SK-N-SH (cell line): ENCODE measurements around the gene SCTR. TPM values are rescaled to one million over a fixed set of nuclear protein-coding genes. Genes with fewer than 3 reads are reported as not detected.

ENCODE experiments used
- CTCF ChIA-PET: fragments of 300-600, 350-600 bp; formaldehyde crosslinking; extraction: SDS; loops from one replicate; lab custom pipeline; 2021; lab: Yijun Ruan, JAX
- POLR2A ChIA-PET: fragments of 350-600 bp; sonication (Branson Sonifier 250); formaldehyde crosslinking; extraction: SDS; loops from one replicate; lab custom pipeline; 2020; ENCODE audit warnings: antibody characterized with exemption, inconsistent platforms; lab: Yijun Ruan, JAX
- DNase-seq: peaks from one replicate; pipeline ENCODE4 v3.0.0; 2012
- H2AFZ ChIP-seq: fragments of 200-600 bp; sonication (generic); 2 replicates; pipeline ENCODE4 v1.8.1; 2016; ENCODE audit warnings: antibody characterized with exemption, mild to moderate bottlenecking, low read depth
- H3F3A ChIP-seq: fragments of 200-600 bp; sonication (generic); replicated peaks from 2 replicates; pipeline ENCODE3; 2016; ENCODE audit warnings: antibody characterized with exemption, mild to moderate bottlenecking; ENCODE audit not compliant: insufficient read depth
- H3K27ac ChIP-seq, 2 experiments: fragments of 200-500 bp in 1 of 2; fragments of 200-600 bp in 1 of 2; sonication (Bioruptor generic) in 1 of 2; sonication (generic), shearing (Covaris generic) in 1 of 2; 2 replicates each; pipeline versions ENCODE4 v1.5.1 to v1.6.1; 2014 to 2016; ENCODE audit warnings: low read depth in 2 of 2, inconsistent platforms in 1 of 2, low read length in 1 of 2, mild to moderate bottlenecking in 1 of 2, mixed read lengths in 1 of 2
- H3K27me3 ChIP-seq: fragments of 200-600 bp; sonication (generic), shearing (Covaris generic); 2 replicates; pipeline ENCODE4 v1.6.1; 2016; ENCODE audit warnings: mixed run types; ENCODE audit not compliant: insufficient read depth
- H3K36me3 ChIP-seq, 2 experiments: fragments of 200-500 bp in 1 of 2; fragments of 200-600 bp in 1 of 2; sonication (Bioruptor generic) in 1 of 2; sonication (generic) in 1 of 2; replicated peaks in 1 of 2; 2 replicates each; pipeline versions ENCODE3 to v1.5.1; 2014 to 2016; ENCODE audit warnings: low read length in 1 of 2, mild to moderate bottlenecking in 1 of 2; ENCODE audit not compliant: insufficient read depth in 2 of 2, control insufficient read depth in 1 of 2
- H3K4me1 ChIP-seq, 2 experiments: fragments of 200-500 bp in 1 of 2; fragments of 200-600 bp in 1 of 2; sonication (Bioruptor generic) in 1 of 2; sonication (generic), shearing (Covaris generic) in 1 of 2; 2 replicates each; pipeline versions ENCODE4 v1.5.1 to v1.6.1; 2014 to 2016; ENCODE audit warnings: low read depth in 1 of 2, low read length in 1 of 2, mixed run types in 1 of 2; ENCODE audit not compliant: insufficient read depth in 2 of 2, control insufficient read depth in 1 of 2
- H3K4me2 ChIP-seq: fragments of 200-600 bp; sonication (generic), shearing (Covaris generic); 2 replicates; pipeline ENCODE4 v1.6.1; 2017; ENCODE audit warnings: mixed run types
- H3K4me3 ChIP-seq, 2 experiments: fragments of 200-500 bp in 1 of 2; fragments of 200-600 bp in 1 of 2; sonication (Bioruptor generic) in 1 of 2; sonication (generic), shearing (Covaris generic) in 1 of 2; 2 replicates each; pipeline versions ENCODE4 v1.5.1 to v1.8.1; 2014 to 2016; ENCODE audit warnings: low read depth in 2 of 2, inconsistent platforms in 1 of 2, low read length in 1 of 2, mild to moderate bottlenecking in 1 of 2, mixed read lengths in 1 of 2, moderate library complexity in 1 of 2
- H3K79me2 ChIP-seq: fragments of 200-600 bp; sonication (generic); 2 replicates; pipeline ENCODE4 v1.8.1; 2017; ENCODE audit warnings: mild to moderate bottlenecking; ENCODE audit not compliant: insufficient read depth
- H3K9ac ChIP-seq: fragments of 200-600 bp; sonication (generic); 2 replicates; pipeline ENCODE4 v1.6.1; 2017; ENCODE audit warnings: mixed run types
- H3K9me2 ChIP-seq: fragments of 200-600 bp; sonication (generic); 2 replicates; pipeline ENCODE4 v1.6.1; 2017; ENCODE audit warnings: mixed run types
- H3K9me3 ChIP-seq: fragments of 200-600 bp; sonication (generic); 2 replicates; pipeline ENCODE4 v1.6.1; 2017; ENCODE audit warnings: mixed run types, mild to moderate bottlenecking, moderate library complexity
- H4K20me1 ChIP-seq: fragments of 200-600 bp; sonication (generic); 2 replicates; pipeline ENCODE4 v1.6.1; 2017; ENCODE audit warnings: mild to moderate bottlenecking, mixed run types; ENCODE audit not compliant: insufficient read depth
- EP300 ChIP-seq, 2 experiments: IDR thresholded peaks; 2 replicates each; pipeline versions ENCODE4 v1.4.0 to v1.6.1; 2012; ENCODE audit warnings: borderline replicate concordance in 1 of 2, low read depth in 1 of 2, low read length in 1 of 2
- FOXJ3 ChIP-seq: sonication (generic); formaldehyde crosslinking; IDR thresholded peaks from 2 replicates; pipeline ENCODE4 v1.5.1; 2020; ENCODE audit warnings: mild to moderate bottlenecking, missing genetic modification reagents
- JUND ChIP-seq: IDR thresholded peaks from 2 replicates; pipeline ENCODE4 v1.4.0; 2012
- MAX ChIP-seq: IDR thresholded peaks from 2 replicates; pipeline ENCODE4 v1.4.0; 2012; ENCODE audit warnings: low read depth
- NFIC ChIP-seq: IDR thresholded peaks from 2 replicates; pipeline ENCODE4 v1.4.0; 2012; ENCODE audit warnings: borderline replicate concordance
- NRF1 ChIP-seq: IDR thresholded peaks from 2 replicates; pipeline ENCODE4 v1.6.1; 2012; ENCODE audit warnings: low read depth, mild to moderate bottlenecking, low read length
- POLR2AphosphoS5 ChIP-seq: IDR thresholded peaks from 2 replicates; pipeline ENCODE4 v1.6.1; 2012; ENCODE audit warnings: low read depth, low read length
- RCOR1 ChIP-seq: fragments of 150-350 bp; IDR thresholded peaks from 2 replicates; pipeline ENCODE4 v1.6.1; 2017; ENCODE audit warnings: antibody characterized with exemption, low read length
- RXRA ChIP-seq: IDR thresholded peaks from 2 replicates; pipeline ENCODE4 v1.4.0; 2012; ENCODE audit warnings: low read depth, mild to moderate bottlenecking, borderline replicate concordance
- TCF12 ChIP-seq: IDR thresholded peaks from 2 replicates; pipeline ENCODE4 v1.4.0; 2012
- ZBTB33 ChIP-seq: IDR thresholded peaks from 2 replicates; pipeline ENCODE4 v1.4.0; 2012; ENCODE audit warnings: low read depth, borderline replicate concordance
- WGBS: methylation state at CpG from one replicate; pipeline ENCODE4 v1.1.6; 2017; ENCODE audit warnings: low lambda C conversion rate; 5-methylcytosine and 5-hydroxymethylcytosine counted together
- polyA plus RNA-seq, 3 experiments: library from polyadenylated mRNA; depleted of rRNA; stranded (reverse); fragments of >200 nt; gene quantifications; 2 replicates each; pipeline ENCODE4 v1.2.3, GENCODE V29; 2012
- TF ChIP-seq, protein P1 (sequence below): fragments of 200-600 bp; sonication (generic); IDR thresholded peaks from 2 replicates; pipeline ENCODE4 v1.6.1; 2017; ENCODE audit warnings: antibody characterized with exemption, mild to moderate bottlenecking, moderate library complexity
- TF ChIP-seq, protein P2 (sequence below): fragments of 150-350 bp; IDR thresholded peaks from 2 replicates; pipeline ENCODE4 v1.6.1; 2016; ENCODE audit warnings: mild to moderate bottlenecking, low read depth, low read length

SCTR gene
- polyA plus RNA-seq, 1 of the 3 experiments (the other 2 are of a cell fraction), result not detected

DNA sequence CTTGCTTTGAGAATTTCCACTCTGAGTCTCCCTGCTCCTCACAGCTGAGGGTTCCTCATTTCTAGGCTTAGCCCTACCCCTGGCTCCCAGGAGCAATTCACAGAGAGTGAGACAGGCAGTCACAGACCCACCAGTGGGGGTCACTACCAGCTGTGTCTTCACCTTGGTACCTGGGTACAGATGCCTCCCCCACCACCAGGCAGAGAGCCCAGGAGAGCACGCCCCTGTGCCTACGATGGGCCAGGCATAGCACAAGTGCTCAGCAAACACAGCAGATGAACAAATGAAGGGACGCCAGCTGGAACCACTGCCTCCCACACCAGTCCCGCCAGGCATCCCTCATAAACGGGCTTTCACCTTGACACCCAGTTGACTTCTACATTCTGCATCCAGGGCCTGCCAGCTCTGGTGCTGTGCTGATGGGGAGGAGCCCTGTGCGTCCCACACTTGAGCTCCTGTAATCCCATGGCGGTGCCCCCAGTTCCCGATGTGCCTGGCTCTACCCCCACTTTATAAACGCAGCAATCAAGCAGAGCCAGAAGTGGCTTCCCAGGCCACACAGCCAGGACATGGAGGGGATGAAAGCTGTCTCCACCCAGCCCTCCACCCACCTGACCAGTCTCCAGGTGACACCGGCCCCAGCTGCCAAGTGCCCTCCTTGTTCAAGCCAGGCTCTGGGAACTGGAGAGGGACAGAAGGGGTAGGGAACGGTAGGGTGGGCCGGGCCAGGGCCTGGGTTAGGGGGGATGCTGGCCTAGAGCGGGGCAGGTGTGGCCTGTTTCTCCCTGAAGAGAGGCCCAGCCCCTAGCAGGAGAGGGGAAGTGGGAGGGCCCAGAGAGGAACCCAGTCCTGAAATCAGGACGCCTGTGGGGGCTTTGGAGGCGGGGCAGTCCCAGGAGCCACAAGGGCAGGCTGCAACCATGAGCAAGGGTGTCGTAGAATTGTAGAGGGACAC, 42.5 kb downstream of the SCTR start:
- Histone ChIP-seq H3K9ac (no peak overlapping the region), H4K20me1 (no peaks in the 10 kb centered on the region), H3K4me1 (peaks cover 0 to 65% of the 10 kb centered on the region in 2 experiments; a peak in 1 of 4 replicates), H3K27me3 (no peaks in the 10 kb centered on the region), H3K4me3 (no peak overlapping the region), H3K9me3 (no peaks in the 10 kb centered on the region), H3K27ac (peak overlapping the region in 1 of 2 experiments; percentile 95; a peak in 2 of 4 replicates), H3K79me2 (no peaks in the 10 kb centered on the region), H3F3A (no peaks in the 10 kb centered on the region), H2AFZ (no peak overlapping the region), H3K36me3 (no peaks in the 10 kb centered on the region), H3K9me2 (no peaks in the 10 kb centered on the region), H3K4me2 (no peak overlapping the region)
- WGBS, result 71% methylated on average over 13 of the region's 16 CpGs
- DNase-seq, result no peak
- TF ChIP-seq ZBTB33, result no peak
- no peak for TF ChIP-seq POLR2AphosphoS5
- no peak for TF ChIP-seq MAX
- TF ChIP-seq EP300 (IDR thresholded peaks at IDR 0.05; ENCODE audit: borderline replicate concordance in 1 of 2, low read depth in 1 of 2, low read length in 1 of 2), result no peak
- ChIA-PET CTCF (interaction anchor here (0.7 to 1.9 kb wide), 7 partner anchors 9 to 600 kb away, joined by 3 to 6 read pairs (median 3); partner anchors contain the start of gene TMEM37), POLR2A (interaction anchor here (1.0 kb wide), 1 partner anchor 115 kb away, joined by 3 read pairs; the partner anchor contains the start of genes C2orf76 and DBI)

DNA sequence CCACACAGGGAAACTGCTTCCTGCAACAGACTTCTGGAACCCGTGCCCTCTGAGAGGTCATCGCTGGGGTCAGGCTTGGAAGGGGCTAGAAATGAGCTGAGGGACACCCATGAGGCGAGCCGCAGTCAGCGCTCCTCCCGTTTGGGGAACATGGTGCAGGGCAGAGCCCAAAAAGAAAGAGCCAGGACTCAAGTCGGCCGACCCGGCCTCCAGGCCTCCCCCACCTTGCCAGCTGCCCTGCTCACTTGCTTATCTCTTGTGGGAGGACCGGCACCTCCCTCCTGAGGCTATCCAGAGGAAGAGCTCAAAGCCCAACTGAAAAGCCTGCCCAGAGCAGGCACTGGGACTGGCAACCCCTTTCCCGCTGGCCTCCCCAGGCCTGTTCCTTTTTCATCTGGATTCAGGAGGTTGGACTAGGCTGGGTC, 43.6 kb downstream of the SCTR start:
- no peaks in the 10 kb centered on the region for H3K36me3 ChIP-seq
- no peak overlapping the region for H3K4me2 ChIP-seq
- no peaks in the 10 kb centered on the region for H3K79me2 ChIP-seq
- no peaks in the 10 kb centered on the region for H3F3A ChIP-seq
- TF ChIP-seq RXRA (no peak), FOXJ3 (no peak), JUND (no peak), ZBTB33 (no peak), NRF1 (no peak), TCF12 (no peak), RCOR1 (no peak), NFIC (no peak), EP300 (IDR thresholded peaks at IDR 0.05; ENCODE audit: borderline replicate concordance in 1 of 2, low read depth in 1 of 2, low read length in 1 of 2) (no peak)
- TF ChIP-seq, protein P1, sequence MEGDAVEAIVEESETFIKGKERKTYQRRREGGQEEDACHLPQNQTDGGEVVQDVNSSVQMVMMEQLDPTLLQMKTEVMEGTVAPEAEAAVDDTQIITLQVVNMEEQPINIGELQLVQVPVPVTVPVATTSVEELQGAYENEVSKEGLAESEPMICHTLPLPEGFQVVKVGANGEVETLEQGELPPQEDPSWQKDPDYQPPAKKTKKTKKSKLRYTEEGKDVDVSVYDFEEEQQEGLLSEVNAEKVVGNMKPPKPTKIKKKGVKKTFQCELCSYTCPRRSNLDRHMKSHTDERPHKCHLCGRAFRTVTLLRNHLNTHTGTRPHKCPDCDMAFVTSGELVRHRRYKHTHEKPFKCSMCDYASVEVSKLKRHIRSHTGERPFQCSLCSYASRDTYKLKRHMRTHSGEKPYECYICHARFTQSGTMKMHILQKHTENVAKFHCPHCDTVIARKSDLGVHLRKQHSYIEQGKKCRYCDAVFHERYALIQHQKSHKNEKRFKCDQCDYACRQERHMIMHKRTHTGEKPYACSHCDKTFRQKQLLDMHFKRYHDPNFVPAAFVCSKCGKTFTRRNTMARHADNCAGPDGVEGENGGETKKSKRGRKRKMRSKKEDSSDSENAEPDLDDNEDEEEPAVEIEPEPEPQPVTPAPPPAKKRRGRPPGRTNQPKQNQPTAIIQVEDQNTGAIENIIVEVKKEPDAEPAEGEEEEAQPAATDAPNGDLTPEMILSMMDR, result no peak
- TF ChIP-seq, protein P2, sequence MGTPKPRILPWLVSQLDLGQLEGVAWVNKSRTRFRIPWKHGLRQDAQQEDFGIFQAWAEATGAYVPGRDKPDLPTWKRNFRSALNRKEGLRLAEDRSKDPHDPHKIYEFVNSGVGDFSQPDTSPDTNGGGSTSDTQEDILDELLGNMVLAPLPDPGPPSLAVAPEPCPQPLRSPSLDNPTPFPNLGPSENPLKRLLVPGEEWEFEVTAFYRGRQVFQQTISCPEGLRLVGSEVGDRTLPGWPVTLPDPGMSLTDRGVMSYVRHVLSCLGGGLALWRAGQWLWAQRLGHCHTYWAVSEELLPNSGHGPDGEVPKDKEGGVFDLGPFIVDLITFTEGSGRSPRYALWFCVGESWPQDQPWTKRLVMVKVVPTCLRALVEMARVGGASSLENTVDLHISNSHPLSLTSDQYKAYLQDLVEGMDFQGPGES, result no peak
- ChIA-PET CTCF (interaction anchor here (0.8 to 1.9 kb wide), 9 partner anchors 10 to 599 kb away, joined by 3 to 6 read pairs (median 3); partner anchors contain the start of gene TMEM37), POLR2A (interaction anchor here (1.0 kb wide), 1 partner anchor 114 kb away, joined by 3 read pairs; the partner anchor contains the start of genes C2orf76 and DBI)
- H3K9me2 ChIP-seq, result no peaks in the 10 kb centered on the region
- peak overlapping the region in 1 of 2 experiments; percentile 95; a peak in 1 of 4 replicates for H3K27ac ChIP-seq
- peaks cover 0 to 63% of the 10 kb centered on the region in 2 experiments; a peak in 1 of 4 replicates for H3K4me1 ChIP-seq
- no peak for DNase-seq
- no peaks in the 10 kb centered on the region for H4K20me1 ChIP-seq
- no peak overlapping the region for H3K4me3 ChIP-seq
- WGBS, result 75% methylated on average over 11 of the region's 11 CpGs
- H3K27me3 ChIP-seq, result no peaks in the 10 kb centered on the region
- H3K9ac ChIP-seq, result no peak overlapping the region
- no peaks in the 10 kb centered on the region for H3K9me3 ChIP-seq
- no peak overlapping the region for H2AFZ ChIP-seq
